HUES48 (cell line): ENCODE results near the gene AP2B1.
A peak's percentile ranks its signal among the peaks of the same experiment; 100 is the strongest.

Experiments
- H3K27ac ChIP-seq: one replicate; pipeline ENCODE4 v1.7.0; 2013; ENCODE audit warnings: low read depth, low read length, inconsistent platforms
- H3K27me3 ChIP-seq: 2 replicates; pipeline ENCODE4 v1.6.1; 2013; ENCODE audit warnings: mild to moderate bottlenecking, low read length; ENCODE audit not compliant: control insufficient read depth, insufficient read depth
- H3K36me3 ChIP-seq: 2 replicates; pipeline ENCODE4 v1.6.1; 2013; ENCODE audit warnings: low read length; ENCODE audit not compliant: control insufficient read depth, insufficient read depth
- H3K4me1 ChIP-seq: 2 replicates; pipeline ENCODE4 v1.6.1; 2013; ENCODE audit warnings: mild to moderate bottlenecking, low read length; ENCODE audit not compliant: control insufficient read depth, insufficient read depth
- H3K4me3 ChIP-seq: 2 replicates; pipeline ENCODE4 v1.5.1; 2013; ENCODE audit warnings: mild to moderate bottlenecking, low read depth, low read length
- H3K9ac ChIP-seq: 2 replicates; pipeline ENCODE4 v1.6.1; 2013; ENCODE audit warnings: mild to moderate bottlenecking, low read depth, low read length, moderate library complexity
- H3K9me3 ChIP-seq: 2 replicates; pipeline ENCODE4 v1.6.1; 2013; ENCODE audit warnings: low read length; ENCODE audit not compliant: control insufficient read depth, insufficient read depth

The AP2B1 gene

GRCh38 chr17:35761601-35762000 is 174.5 kb downstream of the AP2B1 start:
- Histone ChIP-seq H3K4me1 (no peaks in the 10 kb centered on the region), H3K9me3 (no peaks in the 10 kb centered on the region), H3K36me3 (no peaks in the 10 kb centered on the region), H3K27ac (no peak overlapping the region), H3K27me3 (peaks cover 8% of the 10 kb centered on the region), H3K9ac (no peak overlapping the region), H3K4me3 (no peak overlapping the region)

GRCh38 chr17:35763767-35764122 is 176.6 kb downstream of the AP2B1 start:
- Histone ChIP-seq H3K4me1 (no peaks in the 10 kb centered on the region), H3K4me3 (peak overlapping the region; percentile 69; the same call in 1 of the 2 replicates), H3K9me3 (no peaks in the 10 kb centered on the region), H3K27ac (no peak overlapping the region), H3K36me3 (no peaks in the 10 kb centered on the region), H3K9ac (no peak overlapping the region), H3K27me3 (peaks cover 8% of the 10 kb centered on the region)

GRCh38 chr17:35764123-35764991 is 177.2 kb downstream of the AP2B1 start:
- H3K27ac ChIP-seq, result no peak overlapping the region
- H3K9ac ChIP-seq, result no peak overlapping the region; the same call in 1 of the 2 replicates
- H3K9me3 ChIP-seq, result no peaks in the 10 kb centered on the region
- peak overlapping the region; percentile 69 for H3K4me3 ChIP-seq
- peaks cover 11% of the 10 kb centered on the region for H3K27me3 ChIP-seq
- H3K36me3 ChIP-seq, result no peaks in the 10 kb centered on the region
- no peaks in the 10 kb centered on the region for H3K4me1 ChIP-seq

GRCh38 chr17:35765086-35765710 is 178.1 kb downstream of the AP2B1 start:
- peaks cover 11% of the 10 kb centered on the region for H3K27me3 ChIP-seq
- no peaks in the 10 kb centered on the region for H3K4me1 ChIP-seq
- H3K9me3 ChIP-seq, result no peaks in the 10 kb centered on the region
- no peak overlapping the region for H3K9ac ChIP-seq
- H3K27ac ChIP-seq, result no peak overlapping the region
- 0 out of 2 replicates have a peak overlapping the region, but pooled peaks have one; percentile 69 for H3K4me3 ChIP-seq
- H3K36me3 ChIP-seq, result no peaks in the 10 kb centered on the region

- H3K9ac ChIP-seq, result no peak overlapping the region
- H3K27ac ChIP-seq, result no peak overlapping the region
- no peaks in the 10 kb centered on the region for H3K9me3 ChIP-seq
- no peak overlapping the region for H3K4me3 ChIP-seq
- no peaks in the 10 kb centered on the region for H3K4me1 ChIP-seq
- no peaks in the 10 kb centered on the region for H3K36me3 ChIP-seq
- H3K27me3 ChIP-seq, result peaks cover 11% of the 10 kb centered on the region
These were observed 178.8 kb downstream of the AP2B1 start for GRCh38 chr17:35765756-35766488.

GRCh38 chr17:35766489-35766877 is 179.4 kb downstream of the AP2B1 start:
- no peak overlapping the region for H3K9ac ChIP-seq
- H3K36me3 ChIP-seq, result no peaks in the 10 kb centered on the region
- H3K27ac ChIP-seq, result no peak overlapping the region
- no peaks in the 10 kb centered on the region for H3K9me3 ChIP-seq
- H3K4me1 ChIP-seq, result no peaks in the 10 kb centered on the region
- H3K27me3 ChIP-seq, result peaks cover 11% of the 10 kb centered on the region
- H3K4me3 ChIP-seq, result no peak overlapping the region

- H3K36me3 ChIP-seq, result no peaks in the 10 kb centered on the region
- no peak overlapping the region for H3K4me3 ChIP-seq
- no peaks in the 10 kb centered on the region for H3K4me1 ChIP-seq
- H3K27ac ChIP-seq, result no peak overlapping the region
- peaks cover 11% of the 10 kb centered on the region for H3K27me3 ChIP-seq
- no peaks in the 10 kb centered on the region for H3K9me3 ChIP-seq
- no peak overlapping the region for H3K9ac ChIP-seq
These were observed 179.9 kb downstream of the AP2B1 start for GRCh38 chr17:35766903-35767510.

- H3K4me1 ChIP-seq, result no peaks in the 10 kb centered on the region; the same call in 1 of the 2 replicates
- peaks cover 11% of the 10 kb centered on the region for H3K27me3 ChIP-seq
- no peak overlapping the region for H3K9ac ChIP-seq
- no peaks in the 10 kb centered on the region for H3K36me3 ChIP-seq
- H3K4me3 ChIP-seq, result no peak overlapping the region
- no peak overlapping the region for H3K27ac ChIP-seq
- no peaks in the 10 kb centered on the region for H3K9me3 ChIP-seq
These were observed 181.7 kb downstream of the AP2B1 start for GRCh38 chr17:35768797-35769196.

- peaks cover 8% of the 10 kb centered on the region for H3K4me1 ChIP-seq
- no peak overlapping the region for H3K9ac ChIP-seq
- H3K4me3 ChIP-seq, result no peak overlapping the region
- no peaks in the 10 kb centered on the region for H3K36me3 ChIP-seq
- no peak overlapping the region for H3K27ac ChIP-seq
- H3K27me3 ChIP-seq, result peaks cover 9% of the 10 kb centered on the region
- no peaks in the 10 kb centered on the region for H3K9me3 ChIP-seq
These were observed 182.9 kb downstream of the AP2B1 start for GRCh38 chr17:35769895-35770486.

GRCh38 chr17:35773129-35773528 is 186.0 kb downstream of the AP2B1 start:
- Histone ChIP-seq H3K9me3 (no peaks in the 10 kb centered on the region), H3K27ac (no peak overlapping the region), H3K36me3 (no peaks in the 10 kb centered on the region), H3K4me3 (no peak overlapping the region), H3K9ac (no peak overlapping the region), H3K27me3 (0 out of 2 replicates have a peak, but pooled peaks cover 3% of the 10 kb centered on the region), H3K4me1 (peaks cover 8% of the 10 kb centered on the region)
